Measurements from ENCODE around the gene SMNDC1.

Gene SMNDC1

DNA sequence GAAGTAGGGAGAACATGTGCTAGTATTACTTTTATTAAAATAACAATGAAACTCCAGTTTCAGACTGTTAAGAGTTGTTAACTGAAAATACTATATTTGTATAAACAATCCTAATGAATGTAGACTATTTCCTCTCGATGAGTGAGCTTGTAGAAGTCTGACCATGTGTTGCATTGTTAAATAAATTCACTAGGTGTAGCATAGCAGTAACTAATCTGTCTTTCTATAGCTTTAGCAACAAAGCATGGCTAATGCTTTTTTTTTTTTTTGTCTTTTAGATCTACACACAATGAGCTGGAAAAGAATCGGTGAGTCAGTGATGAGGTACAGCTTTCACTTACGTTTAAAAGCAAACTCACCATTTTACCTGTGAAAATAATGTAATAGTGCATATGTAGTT, 60.2 kb downstream of the SMNDC1 start:
- DNase-seq: no peak

DNA sequence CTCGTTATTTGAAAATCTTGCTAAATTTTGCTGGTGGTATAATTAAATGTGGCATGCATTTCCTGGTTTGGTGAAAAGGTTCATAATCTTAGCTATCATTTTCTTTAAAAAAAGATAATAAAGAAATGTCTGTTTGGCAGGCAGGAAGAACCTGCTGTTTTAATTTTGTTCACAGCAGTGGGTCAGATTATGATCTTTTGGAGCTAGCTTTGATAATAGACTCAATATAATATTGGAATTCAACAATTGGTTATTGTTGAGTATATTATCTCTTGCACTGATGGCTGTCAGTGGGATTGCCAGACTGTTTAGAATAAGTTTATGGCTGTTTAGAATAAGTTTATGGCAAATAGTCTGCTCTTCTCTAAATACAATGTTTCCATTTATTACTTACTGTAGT, 62.2 kb downstream of the SMNDC1 start:
- no peak for DNase-seq

DNA sequence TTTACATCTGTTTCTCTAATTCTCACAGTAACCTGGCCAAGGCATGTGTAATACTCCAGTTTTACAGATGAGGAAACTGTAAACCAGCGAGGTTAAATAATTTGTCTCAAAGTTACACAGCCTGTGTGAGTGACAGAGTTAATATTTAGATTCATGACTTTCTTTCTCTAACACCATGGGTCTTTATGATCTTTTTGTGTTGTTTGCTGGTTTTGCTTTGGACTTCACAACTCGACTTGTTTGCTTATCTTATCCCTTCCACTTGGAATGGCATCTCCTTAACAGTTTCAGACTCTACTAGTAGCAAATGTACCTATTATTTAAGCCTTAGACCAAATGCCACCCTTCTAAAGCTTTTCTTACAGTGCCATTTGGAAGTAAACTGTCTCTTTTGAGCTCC, 62.9 kb downstream of the SMNDC1 start:
- DNase-seq: no peak

DNA sequence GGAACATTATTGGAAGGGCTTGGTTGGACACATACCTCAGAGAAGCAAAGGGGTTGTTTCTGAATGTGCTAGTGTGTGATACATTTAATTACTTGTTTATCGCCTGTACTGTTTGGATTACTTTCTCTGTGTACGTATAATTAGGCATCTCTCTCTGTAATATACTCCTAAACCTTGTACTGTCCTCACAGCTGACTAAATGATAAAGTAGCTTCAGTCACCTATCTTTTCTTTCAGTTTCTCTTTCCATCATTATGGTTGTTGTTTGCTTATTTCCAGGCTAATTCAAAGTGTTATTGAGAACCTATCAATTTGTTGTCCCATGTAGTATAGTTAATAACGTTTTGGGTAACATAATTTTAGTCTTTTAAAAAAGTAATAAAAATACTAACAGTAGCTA, 63.3 kb downstream of the SMNDC1 start:
- no peak for DNase-seq

Data from activated effector memory CD4-positive, alpha-beta T cell treated with Interleukin-2 at 50 U/mL for 16 hours (primary cell).